Fibroblast of upper back skin (primary cell): ENCODE data around the gene CFAP43.

Experiments used
- DNase-seq: peaks from one replicate; pipeline ENCODE4 v3.0.0-alpha.2; 2013

CFAP43 gene

GRCh38 chr10:104085801-104086400, 146.3 kb downstream of the CFAP43 start, which contains the start of gene COL17A1:
Gene COL17A1 (minus strand): TSS chr10:104085880. CDS start chr10:104080673, 5,207 bp downstream.
- DNase-seq = no peak

- DNase-seq = no peak
Observed at GRCh38 chr10:104084482-104085142, 147.6 kb downstream of the CFAP43 start.

- DNase-seq = no peak
Observed at GRCh38 chr10:104081998-104082397, 150.2 kb downstream of the CFAP43 start.

- DNase-seq = no peak
Observed at GRCh38 chr10:104080762-104081161, 151.4 kb downstream of the CFAP43 start.
